ENCODE data around the gene NOP10.

GRCh38 chr15:34331809-34332208 is 11.1 kb downstream of the NOP10 start:
- TF ChIP-seq EP300 (IDR thresholded peaks at IDR 0.05; ENCODE audit: borderline replicate concordance in 1 of 2, low read depth in 2 of 2, low read length in 2 of 2) (no peak), ASH2L (IDR thresholded peaks at IDR 0.05; ENCODE audit: low read length) (no peak), CTCF (IDR thresholded peaks at IDR 0.05; ENCODE audit: control extremely low read depth in 1 of 3, insufficient read depth in 1 of 3, low read depth in 1 of 3, low read length in 3 of 3) (no peak), POLR2A (IDR thresholded peaks at IDR 0.05; ENCODE audit: control extremely low read depth in 1 of 2, low read depth in 2 of 2, low read length in 2 of 2) (no peak), NRF1 (IDR thresholded peaks at IDR 0.05; ENCODE audit: low read depth, low read length) (no peak)

Data from H1 (cell line).